DMS 273 (cell line): ENCODE results near the gene MEF2B.

Source experiments
- DNase-seq: peaks from one replicate; lab custom pipeline; 2025; ENCODE audit not compliant: unreplicated experiment; lab: John Stamatoyannopoulos, UW

The MEF2B gene

DNA sequence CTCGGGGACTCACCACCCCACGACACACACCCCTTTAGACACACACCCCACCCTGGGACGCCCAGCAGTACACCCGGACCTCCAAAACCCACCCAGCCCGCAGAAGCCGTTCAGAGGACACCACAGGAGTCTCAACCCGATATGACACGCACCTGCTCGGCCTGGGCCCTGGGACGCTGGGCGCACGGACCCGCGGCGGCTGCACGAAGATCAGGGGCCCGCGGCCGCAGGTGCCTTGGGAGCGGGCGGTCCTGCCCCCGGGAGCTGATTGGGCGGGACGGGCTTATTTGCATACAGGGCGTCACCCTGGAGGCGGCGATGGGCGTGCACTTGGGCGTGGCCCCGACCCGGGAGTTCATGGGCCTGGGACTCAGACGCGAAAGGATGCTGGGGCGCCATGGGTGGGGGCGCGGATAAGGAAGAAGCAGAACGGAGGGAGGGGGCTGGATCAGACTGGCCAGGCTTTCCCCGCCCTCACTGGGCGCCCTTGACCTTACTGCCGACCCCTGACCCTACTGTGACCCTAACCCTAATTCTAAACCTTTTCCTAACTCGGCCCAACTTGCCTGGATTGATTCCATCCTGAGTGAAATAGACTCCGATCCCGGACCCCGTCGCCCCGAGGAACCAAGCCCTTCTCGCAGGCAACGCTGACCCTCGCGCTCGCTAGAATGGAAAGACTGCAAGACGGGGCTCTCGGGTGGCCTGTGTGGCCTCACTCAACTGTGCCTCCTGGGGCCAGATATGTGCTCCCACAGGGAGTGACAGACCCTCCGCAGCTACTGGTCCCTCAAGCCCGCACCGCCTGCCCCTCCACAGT lies at the start of gene MEF2B:
TSS of gene MEF2B (minus strand) at position 211 of the 820 bp plus-strand sequence. CDS start 19,528 bp downstream, outside the sequence.
- peak; percentile 94 for DNase-seq

DNA sequence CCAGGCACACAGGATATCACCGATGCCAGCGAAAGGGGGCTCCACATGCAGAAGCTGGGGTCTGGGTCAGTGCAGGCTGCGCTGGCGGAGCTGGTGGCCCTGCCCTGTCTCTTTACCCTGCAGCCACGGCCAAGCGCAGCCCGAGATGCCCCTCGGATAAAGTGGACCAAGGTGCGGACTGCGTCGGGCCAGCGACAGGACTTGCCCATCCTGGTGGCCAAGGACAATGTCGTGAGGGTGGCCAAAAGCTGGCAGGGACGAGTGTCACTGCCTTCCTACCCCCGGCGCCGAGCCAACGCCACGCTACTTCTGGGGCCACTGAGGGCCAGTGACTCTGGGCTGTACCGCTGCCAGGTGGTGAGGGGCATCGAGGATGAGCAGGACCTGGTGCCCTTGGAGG lies 48.8 kb upstream of the MEF2B start:
- DNase-seq: no peak

DNA sequence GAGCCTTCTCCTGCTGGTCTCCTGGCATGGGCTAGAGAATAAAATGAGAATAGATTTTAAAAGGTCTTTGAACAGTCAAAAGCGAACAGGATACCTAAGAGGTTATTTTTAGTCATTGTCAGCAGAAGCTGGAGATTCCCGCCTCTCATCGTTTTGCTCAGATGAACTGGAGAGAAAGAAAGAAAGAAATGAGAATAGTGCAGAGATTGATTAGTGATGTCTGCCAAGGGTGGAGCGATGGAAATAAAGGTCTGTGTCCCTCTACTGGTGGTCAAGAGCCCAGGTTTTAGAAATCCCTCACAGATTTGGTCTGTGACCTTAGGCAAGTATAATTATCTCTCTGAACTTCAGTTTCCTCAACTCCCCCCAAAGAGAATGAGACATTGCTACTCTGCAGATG lies 47.0 kb upstream of the MEF2B start:
- peak; percentile 60 for DNase-seq

DNA sequence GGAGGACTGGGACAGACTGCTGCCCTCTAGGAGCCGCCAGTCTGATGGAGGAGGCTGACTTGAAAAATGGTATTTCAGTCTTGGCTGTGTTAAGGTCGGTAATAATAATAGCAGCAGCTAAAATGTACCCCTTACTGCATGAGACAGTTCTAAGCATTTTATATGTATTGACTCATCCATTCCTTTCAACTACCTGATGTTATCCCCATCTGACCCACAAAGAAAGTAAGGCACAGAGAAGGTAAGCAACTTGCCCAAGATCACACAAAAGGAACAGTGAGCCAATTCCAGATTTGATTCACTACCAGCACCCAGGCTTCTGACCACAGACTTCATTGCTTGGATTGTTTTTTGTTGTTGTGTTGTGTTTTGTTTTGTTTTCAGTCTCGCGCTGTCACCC lies 45.7 kb upstream of the MEF2B start:
- DNase-seq: no peak

DNA sequence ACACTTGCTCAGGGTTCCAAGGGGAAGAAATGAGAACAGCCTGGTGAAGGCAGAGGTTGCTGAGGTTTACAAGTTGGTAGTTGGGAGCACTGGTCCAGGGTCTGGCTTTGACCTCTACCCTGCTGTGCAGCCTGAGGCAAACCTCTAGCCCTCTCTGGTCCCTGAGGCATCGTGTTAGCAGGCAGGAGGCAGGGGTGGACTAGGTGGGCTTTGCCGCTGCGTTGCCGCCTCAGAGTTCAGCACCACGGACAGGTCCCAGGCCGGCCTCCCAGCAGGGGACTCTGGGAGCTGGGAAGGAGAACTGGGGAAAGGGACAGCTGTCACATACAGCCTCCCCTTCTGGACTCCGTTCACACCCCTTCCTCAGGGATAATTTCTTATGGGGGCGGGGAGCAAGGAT lies 44.8 kb upstream of the MEF2B start:
- DNase-seq: peak; percentile 74

DNA sequence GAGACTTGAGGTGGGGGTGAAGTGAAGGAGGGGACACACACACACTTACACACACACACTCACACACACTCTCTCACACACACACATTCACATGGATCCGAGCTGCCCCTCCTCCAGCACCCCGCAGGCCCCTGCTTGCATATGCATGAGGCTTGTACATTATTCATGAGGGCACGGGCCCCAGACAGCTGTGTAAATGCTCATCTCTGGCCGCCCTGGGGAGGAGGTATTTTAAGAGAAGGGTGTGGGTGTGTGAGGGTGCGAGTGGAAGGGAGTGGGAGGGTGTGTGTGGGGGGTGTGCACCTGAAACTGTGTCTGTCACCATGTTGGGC lies 44.1 kb upstream of the MEF2B start:
- peak; percentile 79 for DNase-seq

DNA sequence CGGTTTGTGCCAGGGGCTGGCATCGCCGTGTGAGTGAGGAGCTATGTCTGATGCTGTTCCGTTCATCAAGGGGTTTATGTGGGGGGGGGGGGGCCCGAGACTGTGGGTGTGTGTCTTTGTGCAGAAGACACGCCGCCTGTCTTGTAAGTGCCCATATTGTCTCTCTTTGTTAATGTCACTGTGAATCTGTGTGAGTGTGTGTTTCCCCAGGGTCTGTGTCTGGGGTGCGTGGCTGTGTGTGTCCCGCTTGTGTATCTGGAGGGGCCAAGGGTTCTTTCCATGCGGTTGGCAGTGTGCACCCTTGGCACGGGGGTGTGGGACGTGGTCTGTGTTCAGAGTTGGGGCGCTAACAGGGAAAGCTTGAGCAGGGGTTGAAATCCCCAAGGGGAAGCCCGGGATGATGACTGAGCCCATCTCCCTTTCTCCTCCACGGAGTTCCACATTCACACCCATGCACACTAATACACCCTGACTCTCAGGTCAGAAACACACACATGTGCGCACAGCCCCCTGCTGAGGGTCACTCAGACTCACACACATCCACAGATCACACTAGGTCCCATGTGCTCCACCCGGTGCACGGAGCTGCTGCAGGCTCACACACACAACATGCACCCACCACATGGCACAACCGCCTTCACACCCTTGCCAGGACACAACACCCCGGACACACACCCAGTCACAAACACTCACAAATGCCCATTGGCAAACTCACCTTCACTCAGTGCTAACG lies 43.5 kb upstream of the MEF2B start:
- DNase-seq: no peak

DNA sequence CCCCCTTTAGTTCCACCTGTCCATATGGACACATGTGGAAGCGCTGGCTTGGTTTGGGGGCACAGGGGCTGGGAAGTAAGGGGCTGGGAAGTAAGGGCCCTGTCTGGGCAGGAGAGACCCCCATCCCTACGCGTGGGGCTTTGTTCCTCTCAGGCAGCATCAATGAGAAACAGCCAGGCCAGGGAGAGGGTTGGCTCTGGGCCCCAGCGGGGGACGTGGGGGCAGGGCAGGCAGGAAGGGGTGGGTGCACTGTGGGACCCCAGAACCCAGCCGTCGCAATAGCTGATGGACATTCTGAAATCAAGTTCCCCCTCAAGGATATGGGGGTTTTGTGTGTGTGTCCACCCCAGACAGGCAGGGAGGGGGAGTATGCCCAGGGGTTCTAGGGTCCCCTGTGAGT lies 42.9 kb upstream of the MEF2B start:
- no peak for DNase-seq

DNA sequence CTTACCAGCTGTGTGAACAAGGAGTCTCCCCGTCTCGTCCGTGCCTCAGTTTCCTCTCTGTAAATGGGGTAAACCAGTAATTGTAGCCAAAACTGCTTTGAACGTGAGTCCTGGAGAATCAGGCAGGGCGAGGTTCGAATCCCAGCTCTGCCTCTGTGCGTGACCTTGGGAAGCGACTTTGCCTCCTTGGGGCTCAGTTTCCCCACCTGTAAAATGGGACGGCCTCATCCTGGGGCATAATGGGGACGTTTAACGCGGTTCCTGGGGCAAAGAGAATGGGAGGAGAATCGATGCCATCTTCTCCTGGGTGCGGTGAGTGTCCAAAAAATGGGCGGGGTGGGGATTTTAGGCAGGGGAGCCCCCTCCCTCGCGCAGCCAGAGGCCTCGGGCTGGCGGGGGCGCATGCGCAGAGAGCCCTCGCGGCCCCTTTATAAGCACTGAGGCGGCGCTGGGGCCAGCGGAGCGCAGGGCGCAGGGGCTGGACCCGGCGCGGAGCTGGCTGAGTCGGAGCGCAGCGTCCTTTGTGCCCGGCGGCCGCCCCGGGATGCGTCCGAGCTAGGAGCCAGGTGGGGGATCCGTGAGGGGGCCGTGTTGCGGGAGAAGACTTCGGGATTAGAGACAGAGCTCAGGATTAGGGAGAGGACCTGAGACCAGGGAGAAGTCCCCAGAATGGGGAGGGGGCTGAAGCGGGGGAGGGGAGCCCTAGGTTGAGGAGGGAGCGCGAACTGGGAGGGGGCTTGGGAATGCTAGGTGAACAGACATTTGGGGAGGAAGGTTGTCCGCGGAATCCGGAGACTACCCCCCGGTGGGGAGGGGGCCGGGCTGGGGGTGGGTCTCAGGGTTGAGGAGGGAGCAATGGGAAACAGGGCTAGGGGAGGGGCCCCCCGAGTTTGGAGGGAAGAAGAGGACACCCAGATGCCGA lies 41.7 kb upstream of the MEF2B start, which contains the start of gene NCAN:
TSS of gene NCAN (plus strand) at position 460 of the 922 bp plus-strand sequence. CDS start 4,996 bp downstream, outside the sequence.
- DNase-seq: peak; percentile 71

DNA sequence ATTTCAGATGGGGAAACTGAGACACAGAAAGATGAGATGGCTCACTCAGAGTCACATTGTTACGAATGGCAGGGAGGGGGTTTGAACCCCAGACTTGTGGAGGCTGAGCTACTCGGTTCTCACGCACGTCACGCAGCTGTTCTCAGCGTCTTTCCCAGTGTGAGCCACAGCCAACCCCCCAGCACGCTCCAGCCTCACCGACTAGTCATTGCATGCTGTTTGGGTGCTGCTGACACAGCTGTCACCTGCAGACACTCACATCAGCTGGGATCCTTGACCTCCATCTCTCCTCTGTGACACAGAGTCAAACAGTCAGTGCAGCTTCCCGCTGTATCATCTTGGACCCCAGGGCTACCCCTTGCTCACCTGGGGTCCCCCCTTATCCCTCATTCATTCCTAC lies 39.3 kb upstream of the MEF2B start:
- DNase-seq: peak; percentile 50

DNA sequence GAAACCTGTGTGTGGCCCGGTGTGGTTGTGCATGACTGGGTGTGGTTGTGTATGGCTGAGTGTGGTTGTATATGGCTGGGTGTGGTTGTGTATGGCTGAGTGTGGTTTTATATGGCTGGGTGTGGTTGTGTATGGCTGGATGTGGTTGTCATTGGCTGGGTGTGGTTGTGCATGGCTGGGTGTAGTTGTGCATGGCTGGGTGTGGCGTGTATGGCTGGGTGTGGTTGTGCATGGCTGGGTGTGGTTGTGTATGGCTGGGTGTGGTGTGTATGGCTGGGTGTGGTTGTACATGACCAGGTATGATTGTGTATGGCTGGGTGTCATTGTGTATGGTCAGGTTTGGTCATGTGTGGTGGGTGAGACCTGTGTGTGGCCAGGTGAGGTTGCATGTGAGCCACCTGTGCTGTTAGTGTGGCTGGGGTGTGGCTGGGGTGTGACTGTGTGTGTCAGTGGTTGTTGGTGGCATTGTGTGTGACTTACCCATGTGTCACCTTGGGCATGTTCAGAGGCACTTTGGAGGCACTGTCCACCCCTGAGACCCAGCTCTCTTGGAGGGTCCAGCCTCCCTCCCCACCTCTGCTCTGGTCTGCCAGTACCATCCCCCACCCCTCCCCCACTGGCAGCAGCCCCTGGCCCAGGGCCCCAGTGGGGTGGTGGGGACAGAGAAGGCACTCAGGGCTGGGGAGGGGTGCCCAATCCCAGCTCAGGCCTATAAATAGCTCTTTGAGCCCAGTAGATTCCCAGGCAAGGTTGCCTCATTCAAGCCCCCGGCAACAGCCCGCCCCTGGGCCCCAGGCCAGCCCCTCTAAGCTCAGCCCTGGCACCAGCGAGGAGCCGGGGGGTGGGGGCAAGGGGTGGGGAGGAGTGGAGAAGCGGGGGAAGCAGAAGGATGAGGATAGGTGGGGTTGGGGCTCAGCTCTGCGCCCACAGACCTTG lies 37.8 kb upstream of the MEF2B start:
- DNase-seq: peak; percentile 37

DNA sequence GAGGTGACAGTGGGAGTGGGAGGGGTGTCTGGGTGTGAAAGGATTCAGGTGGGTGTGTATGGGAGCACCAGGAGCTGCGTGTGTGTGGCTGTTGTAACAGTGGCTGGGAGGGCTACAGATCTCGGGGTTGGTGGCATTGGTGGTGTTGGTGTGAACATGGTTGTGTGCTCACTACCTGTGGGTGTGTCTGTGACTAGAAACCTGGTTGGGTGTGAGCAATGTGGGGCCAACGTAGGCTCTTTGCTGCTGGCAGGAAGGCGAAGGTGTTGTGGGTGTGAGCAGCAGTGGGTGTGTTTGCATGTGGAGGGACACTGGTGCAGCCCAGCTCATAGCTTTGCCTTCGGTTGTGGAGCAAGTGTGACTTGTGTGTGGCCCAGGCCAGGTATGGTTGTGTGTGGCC lies 36.9 kb upstream of the MEF2B start:
- no peak for DNase-seq

DNA sequence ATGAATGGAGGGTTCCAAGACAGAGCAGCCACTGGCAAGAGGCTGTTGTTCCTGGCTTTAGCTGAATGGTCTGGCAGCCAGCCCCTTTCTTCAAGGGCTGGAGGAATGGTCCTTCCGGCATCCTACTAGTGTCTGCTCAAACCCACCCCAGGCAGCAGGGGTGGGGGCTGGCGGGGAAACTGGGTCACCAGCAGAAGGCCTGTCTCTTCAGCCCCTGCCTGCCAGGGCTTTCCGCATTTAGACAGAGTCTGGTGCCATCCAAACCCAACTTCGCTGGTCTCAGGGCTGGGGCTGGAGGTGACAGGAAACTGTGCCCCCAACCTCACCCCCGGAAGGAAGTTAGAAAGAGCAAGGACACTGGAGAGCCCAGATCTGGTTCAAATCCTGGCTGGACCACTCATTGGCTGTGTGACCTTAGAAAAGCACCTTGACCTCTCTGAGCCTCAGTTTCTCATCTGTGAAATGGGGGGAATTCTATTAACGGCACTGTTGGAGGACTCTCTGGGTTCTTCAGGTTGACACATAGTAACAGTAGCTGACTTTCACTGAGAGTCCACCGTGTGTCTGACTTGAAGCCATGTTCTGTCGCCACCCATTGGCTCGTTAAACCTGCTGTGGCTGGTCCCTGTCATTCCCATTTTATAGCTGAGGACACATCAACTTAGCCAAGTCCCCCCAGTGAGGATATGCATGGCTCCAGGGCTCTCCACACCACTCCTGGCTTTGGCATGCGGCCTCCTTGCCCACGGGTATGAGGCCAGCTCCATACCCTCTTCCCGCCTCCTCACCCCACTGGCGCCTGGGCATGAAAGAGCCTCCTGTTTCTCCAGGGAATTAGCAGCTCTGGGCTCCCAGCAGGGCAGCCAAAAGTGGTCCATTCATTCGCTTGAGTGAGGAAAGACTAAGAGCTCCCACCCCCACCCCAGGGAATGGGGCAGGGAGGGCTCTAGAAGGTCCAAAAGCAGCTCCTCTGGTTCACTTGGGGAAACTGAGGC lies 35.6 kb upstream of the MEF2B start:
- DNase-seq: no peak

DNA sequence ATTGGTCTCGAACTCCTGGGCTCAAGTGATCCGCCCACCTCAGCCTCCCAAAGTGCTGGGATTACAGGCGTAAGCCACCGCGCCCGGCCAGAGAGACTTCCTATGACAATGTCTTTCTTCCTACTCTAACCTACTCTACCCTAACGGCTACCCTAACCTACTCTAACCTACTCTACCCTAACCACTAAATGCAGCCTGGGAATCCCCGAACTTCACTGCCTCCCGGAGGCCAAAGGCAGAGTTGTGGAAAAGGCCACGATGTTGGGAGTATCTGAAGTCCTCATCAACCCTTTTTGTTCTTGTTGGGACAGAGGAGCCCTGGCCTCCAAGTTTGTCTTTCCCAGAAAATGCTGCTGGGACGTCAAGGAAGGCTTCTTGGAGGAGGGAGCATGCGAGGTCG lies 34.1 kb upstream of the MEF2B start:
- DNase-seq: peak; percentile 37

DNA sequence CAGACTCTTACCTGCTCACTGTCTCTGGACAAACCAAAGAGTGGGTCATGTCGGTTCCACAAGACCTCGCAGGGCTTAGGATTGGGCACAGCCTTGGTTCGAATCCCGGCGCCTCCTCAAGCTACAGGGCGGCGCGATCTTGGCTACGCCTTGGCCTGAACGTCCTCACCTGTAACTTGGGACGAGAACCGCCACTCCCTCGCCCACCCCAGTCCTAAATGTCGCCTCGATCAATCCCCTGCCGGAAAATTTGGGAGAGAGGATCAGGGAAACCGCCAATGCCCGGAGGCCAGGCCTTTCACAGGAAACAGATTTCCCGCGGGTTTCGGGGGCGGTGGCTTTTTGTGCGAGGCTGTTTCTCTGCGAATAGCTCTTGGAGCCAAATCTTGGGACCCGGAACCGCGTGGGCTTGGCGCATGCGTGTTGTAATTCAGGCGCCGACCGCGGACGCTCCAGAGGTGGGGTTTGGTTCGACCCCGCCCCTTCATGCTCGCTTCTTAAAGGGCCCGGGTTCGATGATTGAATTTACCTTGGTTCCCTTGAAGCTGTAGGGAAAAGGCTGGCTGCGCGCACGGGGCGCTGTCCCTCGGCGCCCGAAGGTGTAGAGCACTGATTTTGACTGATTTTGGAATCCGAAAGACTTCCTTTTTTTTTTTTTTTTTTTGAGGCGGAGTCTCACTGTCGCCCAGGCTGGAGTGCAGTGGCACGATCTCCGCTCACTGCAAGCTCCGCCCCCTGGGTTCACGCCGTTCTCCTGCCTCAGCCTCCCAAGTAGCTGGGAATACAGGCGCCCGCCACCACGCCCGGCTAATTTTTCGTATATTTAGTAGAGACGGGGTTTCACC lies 33.2 kb upstream of the MEF2B start, which contains the start of gene NR2C2AP:
TSS of gene NR2C2AP (minus strand) at position 403 of the 845 bp plus-strand sequence. CDS start at position 49, 354 bp downstream.
- peak; percentile 96 for DNase-seq

DNA sequence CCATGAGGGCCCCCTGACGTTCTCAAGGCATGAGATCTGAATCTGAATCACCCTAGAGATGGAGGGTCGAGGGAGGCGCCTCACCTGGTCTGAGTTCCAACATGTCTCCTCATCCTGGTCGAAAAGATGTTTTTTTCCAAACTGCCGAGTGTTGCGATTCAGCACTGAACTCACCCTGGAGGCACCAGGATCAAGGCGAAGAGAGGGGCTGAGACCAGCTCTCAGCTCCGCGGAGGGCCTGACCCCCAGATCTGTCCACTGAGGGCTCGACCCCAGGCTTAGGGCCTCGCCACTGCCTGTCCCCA lies 32.6 kb upstream of the MEF2B start:
- DNase-seq: no peak

DNA sequence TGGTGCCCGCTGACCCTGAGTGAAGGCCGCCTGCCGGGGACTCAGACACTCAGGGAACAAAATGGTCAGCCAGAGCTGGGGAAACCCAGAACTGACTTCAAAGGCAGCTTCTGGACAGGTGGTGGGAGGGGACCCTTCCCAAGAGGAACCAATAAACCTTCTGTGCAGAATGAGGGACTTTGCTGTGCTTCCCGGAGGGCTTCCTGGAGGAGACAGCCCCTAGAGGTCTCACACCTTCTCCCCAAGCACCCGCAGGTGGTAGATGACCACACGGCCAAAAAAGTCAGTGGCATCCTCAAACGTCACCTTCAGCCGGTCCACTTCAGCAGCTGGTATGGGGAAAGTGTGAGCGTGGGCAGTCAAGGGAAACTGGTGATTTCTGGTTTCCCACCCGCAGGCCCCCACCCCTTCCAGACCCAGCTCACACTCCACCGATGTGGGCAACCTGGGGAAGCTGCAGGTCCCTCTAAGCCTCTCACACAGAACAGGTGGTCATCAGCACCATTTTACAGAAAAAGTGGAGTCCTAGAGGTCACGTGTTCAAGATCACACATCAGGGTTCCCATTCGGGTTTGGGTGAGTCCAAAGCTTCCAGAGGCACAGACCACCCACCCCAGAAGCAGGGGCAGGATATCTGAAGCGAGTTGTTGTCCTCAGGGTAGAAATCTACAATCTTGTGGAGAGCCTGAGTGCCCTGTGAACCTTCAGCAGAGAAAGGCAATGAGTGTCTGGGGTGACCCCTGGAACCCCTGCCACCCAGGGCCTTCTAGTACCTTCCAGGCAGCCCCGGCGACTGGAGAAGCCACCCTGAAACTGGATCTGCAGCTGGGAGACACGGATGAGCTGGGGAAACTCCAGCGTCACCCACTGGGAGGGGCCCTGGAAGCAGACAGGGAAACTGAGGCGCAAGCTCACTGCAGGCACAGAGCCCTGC lies 31.9 kb upstream of the MEF2B start:
- no peak for DNase-seq
